Astrocyte (in vitro differentiated cells and primary cell): Measurements from ENCODE around the gene RAPGEF2. TPM values are rescaled to one million over a fixed set of nuclear protein-coding genes. Genes with fewer than 3 reads are reported as not detected.
A peak's percentile ranks its signal among the peaks of the same experiment; 100 is the strongest.

Experiments used
- DNase-seq: peaks from one replicate; pipeline ENCODE4 v3.0.0-alpha.2; 2010; ENCODE audit warnings: low read depth
- FAIRE-seq: peaks from 2 replicates; lab custom pipeline; 2011; peaks lifted over from hg19 to GRCh38; lab: Jason Lieb, UNC
- H2AFZ ChIP-seq: 2 replicates; pipeline ENCODE4 v1.6.0; 2012; ENCODE audit warnings: low read depth, low read length, inconsistent platforms
- H3K27ac ChIP-seq: 2 replicates; pipeline ENCODE4 v1.5.1; 2011; ENCODE audit warnings: low read depth, low read length, inconsistent platforms
- H3K27me3 ChIP-seq: 2 replicates; pipeline ENCODE4 v1.6.0; 2011; ENCODE audit warnings: low read length, inconsistent platforms; ENCODE audit not compliant: insufficient read depth
- H3K36me3 ChIP-seq: 2 replicates; pipeline ENCODE4 v1.5.1; 2011; ENCODE audit warnings: low read length, inconsistent platforms; ENCODE audit not compliant: insufficient read depth
- H3K4me1 ChIP-seq: 2 replicates; pipeline ENCODE4 v1.5.1; 2011; ENCODE audit warnings: low read length, inconsistent platforms; ENCODE audit not compliant: insufficient read depth
- H3K4me2 ChIP-seq: 2 replicates; pipeline ENCODE4 v1.6.0; 2012; ENCODE audit warnings: low read length, inconsistent platforms
- H3K4me3 ChIP-seq: 2 replicates; pipeline ENCODE4 v1.5.1; 2011; ENCODE audit warnings: low read depth, mild to moderate bottlenecking, low read length, inconsistent platforms; ENCODE audit not compliant: insufficient read depth
- H3K79me2 ChIP-seq: 2 replicates; pipeline ENCODE4 v1.6.0; 2012; ENCODE audit warnings: mild to moderate bottlenecking, low read length, inconsistent platforms; ENCODE audit not compliant: insufficient read depth
- H3K9ac ChIP-seq: 2 replicates; pipeline ENCODE4 v1.6.0; 2012; ENCODE audit warnings: mild to moderate bottlenecking, low read length, inconsistent platforms
- H3K9me3 ChIP-seq: 2 replicates; pipeline ENCODE4 v1.5.1; 2012; ENCODE audit warnings: low read depth, mild to moderate bottlenecking, low read length, inconsistent platforms; ENCODE audit not compliant: insufficient read depth
- H4K20me1 ChIP-seq: 2 replicates; pipeline ENCODE4 v1.6.0; 2012; ENCODE audit warnings: low read length, inconsistent platforms; ENCODE audit not compliant: insufficient read depth
- H3K27ac Mint-ChIP-seq: one replicate; pipeline ENCODE4 v1.8.0; 2021; ENCODE audit warnings: mild to moderate bottlenecking, mixed read lengths; ENCODE audit not compliant: unreplicated experiment
- H3K27me3 Mint-ChIP-seq: one replicate; pipeline ENCODE4 v1.8.0; 2021; ENCODE audit warnings: low read depth, mixed read lengths; ENCODE audit not compliant: unreplicated experiment
- H3K36me3 Mint-ChIP-seq: one replicate; pipeline ENCODE4 v1.8.0; 2021; ENCODE audit warnings: low read depth, mixed read lengths; ENCODE audit not compliant: unreplicated experiment
- H3K4me1 Mint-ChIP-seq: one replicate; pipeline ENCODE4 v1.8.0; 2021; ENCODE audit warnings: low read depth, mixed read lengths; ENCODE audit not compliant: unreplicated experiment
- H3K4me3 Mint-ChIP-seq: one replicate; pipeline ENCODE4 v1.8.0; 2021; ENCODE audit warnings: mild to moderate bottlenecking, moderate library complexity, mixed read lengths; ENCODE audit not compliant: unreplicated experiment
- H3K9me3 Mint-ChIP-seq: one replicate; pipeline ENCODE4 v1.8.0; 2021; ENCODE audit warnings: mild to moderate bottlenecking, mixed read lengths; ENCODE audit not compliant: unreplicated experiment
- CTCF ChIP-seq: IDR thresholded peaks from 2 replicates; pipeline ENCODE4 v1.5.1; 2011; ENCODE audit warnings: low read depth, mild to moderate bottlenecking, inconsistent platforms, low read length, moderate library complexity; ENCODE audit not compliant: insufficient read depth
- EZH2 ChIP-seq: IDR thresholded peaks from 2 replicates; pipeline ENCODE4 v1.6.1; 2012; ENCODE audit warnings: mild to moderate bottlenecking, low read length, inconsistent platforms; ENCODE audit not compliant: insufficient read depth
- total RNA-seq: library from RNA; stranded (reverse); gene quantifications from 2 replicates; pipeline ENCODE4 v1.2.1, GENCODE V29; 2021

RAPGEF2 gene
- total RNA-seq, 1 donor from 2014 or later: 59.0 TPM

GRCh38 chr4:159284733-159285132, 181.9 kb downstream of the RAPGEF2 start:
- Mint-ChIP-seq H3K27ac (peak overlapping the region; percentile 100), H3K36me3 (peaks cover 6% of the 10 kb centered on the region), H3K27me3 (no peaks in the 10 kb centered on the region), H3K9me3 (no peaks in the 10 kb centered on the region), H3K4me3 (peak overlapping the region; percentile 40), H3K4me1 (peaks cover 58% of the 10 kb centered on the region)
- H3K27ac ChIP-seq: peak overlapping the region; percentile 88
- DNase-seq (no peak), FAIRE-seq (no peak)
- H3K27me3 ChIP-seq: no peaks in the 10 kb centered on the region
- no peak overlapping the region for H2AFZ ChIP-seq
- no peak overlapping the region for H3K4me3 ChIP-seq
- TF ChIP-seq EZH2 (no peak), CTCF (no peak)
- peaks cover 29% of the 10 kb centered on the region for H3K4me1 ChIP-seq
- no peak overlapping the region for H3K9ac ChIP-seq
- H4K20me1 ChIP-seq: no peaks in the 10 kb centered on the region
- H3K4me2 ChIP-seq: no peak overlapping the region
- H3K36me3 ChIP-seq: no peaks in the 10 kb centered on the region
- no peaks in the 10 kb centered on the region for H3K9me3 ChIP-seq
- peaks cover 9% of the 10 kb centered on the region for H3K79me2 ChIP-seq

GRCh38 chr4:159287767-159288166, 184.9 kb downstream of the RAPGEF2 start:
- Mint-ChIP-seq H3K4me1 (peaks cover 67% of the 10 kb centered on the region), H3K9me3 (no peaks in the 10 kb centered on the region), H3K27me3 (no peaks in the 10 kb centered on the region), H3K4me3 (no peak overlapping the region), H3K27ac (no peak overlapping the region), H3K36me3 (peaks cover 4% of the 10 kb centered on the region)
- Histone ChIP-seq H3K4me2 (no peak overlapping the region), H3K79me2 (peaks cover 5% of the 10 kb centered on the region), H3K27me3 (no peaks in the 10 kb centered on the region), H3K27ac (no peak overlapping the region), H3K36me3 (no peaks in the 10 kb centered on the region), H3K9ac (no peak overlapping the region), H2AFZ (no peak overlapping the region), H3K4me3 (no peak overlapping the region), H3K9me3 (no peaks in the 10 kb centered on the region), H3K4me1 (peaks cover 30% of the 10 kb centered on the region), H4K20me1 (no peaks in the 10 kb centered on the region)
- TF ChIP-seq EZH2 (no peak), CTCF (no peak)
- DNase-seq (no peak), FAIRE-seq (no peak)

GRCh38 chr4:159289682-159290081, 186.8 kb downstream of the RAPGEF2 start:
- Histone ChIP-seq H3K9ac (no peak overlapping the region), H2AFZ (no peak overlapping the region), H3K9me3 (no peaks in the 10 kb centered on the region), H3K4me2 (no peak overlapping the region), H3K27ac (no peak overlapping the region), H3K79me2 (peaks cover 17% of the 10 kb centered on the region), H4K20me1 (no peaks in the 10 kb centered on the region), H3K36me3 (no peaks in the 10 kb centered on the region), H3K4me3 (no peak overlapping the region), H3K4me1 (peaks cover 12% of the 10 kb centered on the region), H3K27me3 (no peaks in the 10 kb centered on the region)
- no peak for FAIRE-seq
- Mint-ChIP-seq H3K4me3 (no peak overlapping the region), H3K27me3 (no peaks in the 10 kb centered on the region), H3K9me3 (no peaks in the 10 kb centered on the region), H3K36me3 (peaks cover 6% of the 10 kb centered on the region), H3K27ac (peak overlapping the region; percentile 91), H3K4me1 (peaks cover 55% of the 10 kb centered on the region)
- TF ChIP-seq EZH2 (no peak), CTCF (no peak)
- DNase-seq: no peak
